ENCODE measurements around the gene FEM1A. TPM values are rescaled to one million over a fixed set of nuclear protein-coding genes. Genes with fewer than 3 reads are reported as not detected.
"Not testable (repeated sequence)": the region's sequence is repeated elsewhere in the genome, so short reads cannot be mapped to it uniquely, and the experiment has no call there.

The FEM1A gene, protein sequence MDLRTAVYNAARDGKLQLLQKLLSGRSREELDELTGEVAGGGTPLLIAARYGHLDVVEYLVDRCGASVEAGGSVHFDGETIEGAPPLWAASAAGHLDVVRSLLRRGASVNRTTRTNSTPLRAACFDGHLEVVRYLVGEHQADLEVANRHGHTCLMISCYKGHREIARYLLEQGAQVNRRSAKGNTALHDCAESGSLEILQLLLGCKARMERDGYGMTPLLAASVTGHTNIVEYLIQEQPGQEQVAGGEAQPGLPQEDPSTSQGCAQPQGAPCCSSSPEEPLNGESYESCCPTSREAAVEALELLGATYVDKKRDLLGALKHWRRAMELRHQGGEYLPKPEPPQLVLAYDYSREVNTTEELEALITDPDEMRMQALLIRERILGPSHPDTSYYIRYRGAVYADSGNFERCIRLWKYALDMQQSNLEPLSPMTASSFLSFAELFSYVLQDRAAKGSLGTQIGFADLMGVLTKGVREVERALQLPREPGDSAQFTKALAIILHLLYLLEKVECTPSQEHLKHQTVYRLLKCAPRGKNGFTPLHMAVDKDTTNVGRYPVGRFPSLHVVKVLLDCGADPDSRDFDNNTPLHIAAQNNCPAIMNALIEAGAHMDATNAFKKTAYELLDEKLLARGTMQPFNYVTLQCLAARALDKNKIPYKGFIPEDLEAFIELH
- total RNA-seq = 10 to 100 TPM; 16.7 TPM
- polyA plus RNA-seq = 1 to 10 TPM; 1.3 to 3.1 TPM

DNA sequence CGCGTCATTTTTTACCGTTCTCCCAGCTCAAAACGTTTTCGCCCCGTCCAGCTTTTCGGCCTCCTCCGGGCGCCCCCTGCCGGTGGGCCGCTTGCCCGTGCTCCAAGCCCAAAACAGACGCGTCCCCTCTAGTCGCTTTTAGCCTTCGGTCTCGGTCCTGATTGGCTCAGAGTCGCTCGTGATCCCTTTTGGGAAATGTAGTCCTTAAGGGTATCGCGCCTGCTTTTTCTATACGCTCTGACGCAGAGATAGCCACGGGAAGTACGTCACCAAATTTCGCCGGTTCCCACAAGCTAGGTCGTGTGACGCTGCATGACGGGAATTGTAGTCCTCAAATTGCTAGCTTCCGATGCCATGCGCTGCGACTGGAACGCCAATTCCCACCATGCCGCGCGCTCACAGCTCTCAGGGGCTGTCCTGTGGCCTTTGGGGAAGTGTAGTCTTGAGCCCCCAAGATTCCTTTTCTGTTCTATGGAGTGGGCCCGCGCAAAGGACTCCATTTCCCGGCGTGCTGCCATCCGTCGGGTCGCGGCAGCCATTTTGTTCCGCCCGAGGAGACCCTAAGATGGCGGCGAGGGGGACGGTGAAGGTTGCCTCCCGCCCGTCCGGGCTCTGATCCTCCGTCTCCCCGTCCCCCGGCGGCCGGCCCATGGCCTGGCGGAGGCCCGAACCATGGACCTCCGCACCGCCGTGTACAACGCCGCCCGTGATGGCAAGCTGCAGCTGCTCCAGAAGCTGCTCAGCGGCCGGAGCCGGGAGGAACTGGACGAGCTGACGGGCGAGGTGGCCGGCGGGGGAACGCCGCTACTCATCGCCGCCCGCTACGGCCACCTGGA is at the start of gene FEM1A:
Gene FEM1A, plus strand, starts transcription at position 552 of the 836 bp plus-strand sequence. Its CDS starts 121 bp downstream, at position 673.
- POLR2A ChIA-PET (ENCODE audit: partially characterized antibody) = interaction anchor here (0.7 to 4.9 kb wide), 20 partner anchors 9 to 1632 kb away, joined by 3 to 76 read pairs (median 4); partner anchors contain the start of genes CATSPERD, DPP9, KDM4B and KHSRP
- Mint-ChIP-seq H3K36me3 (peaks cover 2 to 29% of the 10 kb centered on the region in 2 donors), H3K9me3 (no peaks in the 10 kb centered on the region), H3K4me3 (peak within 1 kb of the TSS; percentile 83 to 90 (median 84)), H3K27me3 (no peaks in the 10 kb centered on the region), H3K4me1 (peaks cover 8 to 41% (median 22%) of the 10 kb centered on the region in 4 donors), H3K27ac (peak within 1 kb of the TSS; percentile 82 to 95 (median 92))
- Histone ChIP-seq H3K4me3 (ENCODE audit: low read length in 2 of 2) (peak within 1 kb of the TSS in 1 of 2 donors; percentile 74), H3K27ac (ENCODE audit: low read depth, low read length) (peak within 1 kb of the TSS; percentile 89), H3K36me3 (ENCODE audit: insufficient read depth, low read length) (peaks cover 29% of the 10 kb centered on the region), H3K27me3 (ENCODE audit: insufficient read depth, low read length) (no peaks in the 10 kb centered on the region), H3K4me1 (ENCODE audit: insufficient read depth, low read length) (peaks cover 36% of the 10 kb centered on the region), H3K9me3 (ENCODE audit: control insufficient read depth in 1 of 2, low read length in 2 of 2) (no peaks in the 10 kb centered on the region)
- intact Hi-C loops (cut with micrococcal nuclease) = loop anchor here (1.0 to 5.0 kb wide), 11 partner anchors 22 to 999 kb away; partner anchors contain the start of genes DUS3L, MYDGF and TNFAIP8L1
- CTCF ChIA-PET (ENCODE audit: partially characterized antibody) = interaction anchor here (0.6 to 5.8 kb wide), 29 partner anchors 7 to 1725 kb away, joined by 3 to 162 read pairs (median 5); partner anchors contain the start of genes DPP9, HDGFL2, KDM4B and MYDGF
- DNase-seq = peak; percentile 97 to 100 (median 100)

DNA sequence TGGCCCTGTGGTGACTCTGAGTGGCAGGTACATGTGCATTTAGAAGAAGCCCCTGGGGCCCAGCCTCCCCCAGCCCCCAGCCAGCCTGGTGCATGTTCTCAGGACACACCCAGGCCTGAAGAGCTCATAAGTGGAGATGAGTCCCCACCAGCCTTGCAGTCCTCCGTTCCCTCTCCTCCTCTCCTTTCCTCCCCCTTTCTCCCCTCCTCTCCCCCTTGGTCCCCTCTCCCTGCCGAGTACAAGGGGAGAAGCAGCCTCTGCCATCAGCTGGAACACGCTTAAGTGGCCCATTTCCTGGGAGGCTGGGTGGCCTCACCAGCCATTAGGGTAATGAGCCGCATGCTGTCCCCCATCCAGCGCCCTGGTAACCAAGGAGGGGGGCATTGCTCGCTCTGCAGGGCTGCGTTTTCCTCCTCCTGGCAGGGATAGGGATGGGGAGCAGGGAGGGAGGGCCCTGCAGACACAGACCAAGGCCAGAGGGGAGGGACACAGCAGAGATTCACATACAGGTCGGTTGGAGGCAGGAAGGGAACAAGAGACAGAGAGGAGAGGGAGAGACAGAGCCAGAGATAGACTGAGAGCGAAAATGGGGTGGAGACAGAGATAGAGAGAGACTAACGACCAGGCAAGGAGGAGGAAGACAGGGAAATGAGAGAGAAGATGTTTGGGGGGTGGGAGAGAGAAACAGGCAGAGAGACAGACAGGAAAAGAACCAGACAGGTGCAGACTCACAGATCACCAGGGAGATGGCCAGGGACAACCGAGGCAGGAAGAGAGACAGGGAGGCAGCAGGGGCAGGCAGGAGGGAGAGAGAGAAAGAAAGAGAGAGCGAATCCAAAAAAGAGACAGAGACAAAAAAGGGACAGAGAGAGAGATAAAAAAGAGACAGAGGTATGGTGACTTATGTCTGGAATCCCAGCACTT is 48.5 kb upstream of the FEM1A start:
- Histone ChIP-seq H3K27me3 (ENCODE audit: insufficient read depth, low read length) (peaks cover 11% of the 10 kb centered on the region), H3K36me3 (ENCODE audit: insufficient read depth, low read length) (no peaks in the 10 kb centered on the region), H3K4me3 (ENCODE audit: low read length in 2 of 2) (no peak overlapping the region), H3K27ac (ENCODE audit: low read depth, low read length) (no peak overlapping the region), H3K4me1 (ENCODE audit: insufficient read depth, low read length) (no peaks in the 10 kb centered on the region), H3K9me3 (ENCODE audit: control insufficient read depth in 1 of 2, low read length in 2 of 2) (no peaks in the 10 kb centered on the region)
- ChIA-PET CTCF (ENCODE audit: partially characterized antibody) (no interaction called here), POLR2A (ENCODE audit: partially characterized antibody) (no interaction called here)
- DNase-seq = no peak
- Mint-ChIP-seq H3K9me3 (no peaks in the 10 kb centered on the region), H3K4me1 (peaks cover 0 to 2% (median 0%) of the 10 kb centered on the region in 4 donors), H3K27ac (no peak overlapping the region), H3K4me3 (no peak overlapping the region), H3K27me3 (peaks cover 11 to 12% of the 10 kb centered on the region in 2 donors), H3K36me3 (peaks cover 0 to 3% of the 10 kb centered on the region in 2 donors)
- intact Hi-C loops (cut with micrococcal nuclease) = no loop called here

DNA sequence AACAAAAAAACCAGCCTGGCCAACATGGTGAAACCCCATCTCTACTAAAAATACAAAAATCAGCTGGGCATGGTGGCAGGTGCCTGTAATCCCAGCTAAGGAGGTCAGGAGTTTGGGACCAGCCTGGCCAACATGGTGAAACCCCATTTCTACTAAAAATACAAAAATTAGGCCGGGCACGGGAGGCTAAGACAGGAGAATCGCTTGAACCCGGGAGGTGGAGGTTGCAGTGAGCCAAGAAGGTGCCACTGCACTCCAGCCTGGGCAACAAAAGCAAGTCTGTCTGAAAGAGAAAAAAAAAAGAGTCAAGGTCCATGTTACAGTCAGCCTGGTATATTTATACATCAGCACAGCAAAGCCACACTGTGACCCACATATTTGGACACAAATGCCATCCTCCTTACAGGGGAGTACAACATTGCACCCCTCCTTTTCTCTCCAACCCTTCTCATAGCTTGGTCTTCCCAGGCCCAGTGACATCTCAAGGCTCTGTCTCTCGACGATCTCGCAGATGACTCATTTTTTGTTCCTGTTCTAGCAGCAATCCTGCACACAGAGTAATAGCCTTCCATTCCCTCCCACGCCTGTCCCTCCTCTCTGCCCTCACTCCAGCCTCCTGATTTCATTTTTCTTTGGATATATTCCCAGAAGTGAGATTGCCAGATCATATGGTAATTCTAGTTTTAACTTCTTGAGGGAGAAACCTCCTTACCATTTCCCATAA is 46.9 kb upstream of the FEM1A start:
- no peak for DNase-seq
- no peaks in the 10 kb centered on the region for H3K9me3 Mint-ChIP-seq
- H3K27ac Mint-ChIP-seq = peak overlapping the region in 1 of 7 donors; percentile 25
- peaks cover 0 to 3% (median 0%) of the 10 kb centered on the region in 4 donors for H3K4me1 Mint-ChIP-seq
- intact Hi-C loops (cut with micrococcal nuclease) = no loop called here
- ChIA-PET CTCF (ENCODE audit: partially characterized antibody) (no interaction called here), POLR2A (ENCODE audit: partially characterized antibody) (no interaction called here)
- H3K4me3 Mint-ChIP-seq = no peak overlapping the region
- peaks cover 15 to 18% of the 10 kb centered on the region in 2 donors for H3K27me3 Mint-ChIP-seq
- Histone ChIP-seq H3K27me3 (ENCODE audit: insufficient read depth, low read length) (peaks cover 12% of the 10 kb centered on the region), H3K4me3 (ENCODE audit: low read length in 2 of 2) (no peak overlapping the region), H3K36me3 (ENCODE audit: insufficient read depth, low read length) (no peaks in the 10 kb centered on the region), H3K27ac (ENCODE audit: low read depth, low read length) (no peak overlapping the region), H3K4me1 (ENCODE audit: insufficient read depth, low read length) (no peaks in the 10 kb centered on the region), H3K9me3 (ENCODE audit: control insufficient read depth in 1 of 2, low read length in 2 of 2) (no peaks in the 10 kb centered on the region)
- H3K36me3 Mint-ChIP-seq = peaks cover 0 to 3% of the 10 kb centered on the region in 2 donors

DNA sequence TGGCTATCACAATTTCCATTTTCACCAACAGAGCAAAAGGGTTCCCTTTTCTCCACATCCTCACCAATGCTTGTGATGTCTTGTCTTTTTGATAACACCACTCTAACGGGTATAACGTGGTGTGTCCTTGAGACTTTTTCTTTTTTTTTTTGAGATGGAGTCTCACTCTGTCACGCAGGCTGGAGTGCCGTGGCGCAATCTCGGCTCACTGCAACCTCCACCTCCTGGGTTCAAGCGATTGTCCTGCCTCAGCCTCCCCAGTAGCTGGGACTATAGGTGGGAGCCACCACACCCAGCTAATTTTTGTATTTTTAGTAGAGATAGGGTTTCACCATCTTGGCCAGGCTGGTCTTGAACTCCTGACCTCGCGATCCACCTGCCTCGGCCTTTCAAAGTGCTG is 46.4 kb upstream of the FEM1A start:
- CTCF ChIA-PET (ENCODE audit: partially characterized antibody); H3K9me3 ChIP-seq (ENCODE audit: control insufficient read depth in 1 of 2, low read length in 2 of 2); H3K27ac ChIP-seq (ENCODE audit: low read depth, low read length); H3K4me3 ChIP-seq (ENCODE audit: low read length in 2 of 2); H3K27ac Mint-ChIP-seq; H3K36me3 Mint-ChIP-seq; DNase-seq; H3K36me3 ChIP-seq (ENCODE audit: insufficient read depth, low read length); H3K4me1 ChIP-seq (ENCODE audit: insufficient read depth, low read length); intact Hi-C loops (cut with micrococcal nuclease); H3K4me3 Mint-ChIP-seq; POLR2A ChIA-PET (ENCODE audit: partially characterized antibody); H3K9me3 Mint-ChIP-seq; H3K4me1 Mint-ChIP-seq: not testable (repeated sequence)
- H3K27me3 ChIP-seq (ENCODE audit: insufficient read depth, low read length) = peaks cover 12% of the 10 kb centered on the region
- peaks cover 20 to 23% of the 10 kb centered on the region in 2 donors for H3K27me3 Mint-ChIP-seq

DNA sequence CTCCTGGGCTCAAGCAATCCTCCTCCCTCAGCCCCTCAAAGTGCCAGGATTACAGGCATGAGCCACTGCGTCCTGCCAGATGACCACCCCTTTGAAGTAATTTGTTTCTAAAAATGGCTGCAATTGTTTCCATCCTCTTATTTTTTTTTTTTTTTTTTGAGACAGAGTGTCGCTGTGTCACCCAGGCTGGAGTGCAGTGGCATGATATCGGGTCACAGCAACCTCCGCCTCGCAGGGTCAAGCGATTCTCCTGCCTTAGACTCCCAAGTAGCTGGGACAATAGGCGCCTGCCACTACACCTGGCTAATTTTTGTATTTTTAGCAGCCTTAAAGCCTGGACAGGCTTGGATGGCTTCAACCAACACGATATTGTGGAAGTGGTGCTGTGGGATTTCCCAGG is 45.5 kb upstream of the FEM1A start:
- CTCF ChIA-PET (ENCODE audit: partially characterized antibody) = interaction anchor here (0.7 kb wide), 1 partner anchor 1160 kb away, joined by 3 read pairs; no protein-coding TSS in a partner anchor
- Mint-ChIP-seq H3K27me3 (peaks cover 20 to 23% of the 10 kb centered on the region in 2 donors), H3K4me3 (no peak overlapping the region), H3K4me1 (peaks cover 0 to 3% (median 0%) of the 10 kb centered on the region in 4 donors), H3K27ac (no peak overlapping the region), H3K9me3 (no peaks in the 10 kb centered on the region), H3K36me3 (peaks cover 0 to 3% of the 10 kb centered on the region in 2 donors)
- Histone ChIP-seq H3K27ac (ENCODE audit: low read depth, low read length) (no peak overlapping the region), H3K4me3 (ENCODE audit: low read length in 2 of 2) (no peak overlapping the region), H3K9me3 (ENCODE audit: control insufficient read depth in 1 of 2, low read length in 2 of 2) (no peaks in the 10 kb centered on the region), H3K27me3 (ENCODE audit: insufficient read depth, low read length) (peaks cover 12% of the 10 kb centered on the region), H3K4me1 (ENCODE audit: insufficient read depth, low read length) (no peaks in the 10 kb centered on the region), H3K36me3 (ENCODE audit: insufficient read depth, low read length) (no peaks in the 10 kb centered on the region)
- no peak for DNase-seq
- intact Hi-C loops (cut with micrococcal nuclease) = no loop called here
- POLR2A ChIA-PET (ENCODE audit: partially characterized antibody) = no interaction called here

DNA sequence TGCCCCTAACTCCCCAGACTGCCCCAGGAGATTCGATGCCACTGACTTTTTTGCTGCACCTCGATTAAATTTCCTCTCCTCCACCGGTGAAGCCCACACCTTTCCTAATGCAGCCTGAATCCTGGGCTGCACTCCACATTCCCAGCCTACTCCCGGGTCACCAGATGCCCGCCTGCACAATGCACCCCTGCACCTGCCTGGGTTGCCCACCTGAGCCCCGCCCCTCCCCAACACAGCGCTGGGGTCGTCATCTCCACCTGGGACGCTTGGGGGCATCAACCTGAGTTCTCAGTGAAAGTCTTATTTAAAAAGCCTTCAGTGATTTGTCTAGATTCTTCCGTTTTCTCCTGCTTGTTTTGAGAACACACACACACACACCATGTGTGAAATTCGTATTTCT is 43.3 kb upstream of the FEM1A start:
- H3K27me3 Mint-ChIP-seq = peaks cover 14 to 22% of the 10 kb centered on the region in 2 donors
- peaks cover 12% of the 10 kb centered on the region for H3K27me3 ChIP-seq (ENCODE audit: insufficient read depth, low read length)
- ChIA-PET CTCF (ENCODE audit: partially characterized antibody) (interaction anchor here (0.9 kb wide), 1 partner anchor 62 kb away, joined by 4 read pairs; no protein-coding TSS in a partner anchor), POLR2A (ENCODE audit: partially characterized antibody) (no interaction called here)
- H3K36me3 ChIP-seq (ENCODE audit: insufficient read depth, low read length) = no peaks in the 10 kb centered on the region
- H3K4me1 ChIP-seq (ENCODE audit: insufficient read depth, low read length) = no peaks in the 10 kb centered on the region
- H3K9me3 Mint-ChIP-seq = peaks cover 0 to 2% (median 0%) of the 10 kb centered on the region in 8 donors
- intact Hi-C loops (cut with micrococcal nuclease) = no loop called here
- peaks cover 0 to 3% of the 10 kb centered on the region in 2 donors for H3K36me3 Mint-ChIP-seq
- H3K4me3 ChIP-seq (ENCODE audit: low read length in 2 of 2) = no peak overlapping the region
- no peak overlapping the region for H3K4me3 Mint-ChIP-seq
- no peak overlapping the region for H3K27ac Mint-ChIP-seq
- peaks cover 0 to 3% (median 0%) of the 10 kb centered on the region in 4 donors for H3K4me1 Mint-ChIP-seq
- H3K27ac ChIP-seq (ENCODE audit: low read depth, low read length) = no peak overlapping the region
- no peaks in the 10 kb centered on the region for H3K9me3 ChIP-seq (ENCODE audit: control insufficient read depth in 1 of 2, low read length in 2 of 2)
- no peak for DNase-seq
